A549 (cell line): ENCODE measurements around the gene EXOC4. TPM values are rescaled to one million over a fixed set of nuclear protein-coding genes. Genes with fewer than 3 reads are reported as not detected.

Experiments used
- ATAC-seq, 2 experiments: fragments of 200-7000 bp in 1 of 2; fragments of >200 bp in 1 of 2; cut with Nextera tagmentation in 1 of 2; cut with Tn5 transposase in 1 of 2; 3 replicates each; pipeline versions ENCODE4 v1.8.0 to v1.9.1; 2018 to 2020; ENCODE audit warnings: mild to moderate bottlenecking in 1 of 2, moderate library complexity in 1 of 2
- CTCF ChIA-PET: fragments of 300-600 bp; sonication (Branson Sonifier 250); formaldehyde crosslinking; extraction: SDS; loops from one replicate; lab custom pipeline; 2021; ENCODE audit warnings: antibody characterized with exemption, inconsistent platforms; lab: Yijun Ruan, JAX
- POLR2A ChIA-PET: fragments of 350-600 bp; formaldehyde crosslinking; extraction: SDS; loops from one replicate; lab custom pipeline; 2021; ENCODE audit warnings: antibody characterized with exemption, inconsistent platforms; lab: Yijun Ruan, JAX
- DNase-seq, 2 experiments: peaks; one replicate each; pipeline versions ENCODE4 v3.0.0 to v3.0.0-alpha.2; 2011 to 2016; ENCODE audit warnings: low read depth in 1 of 2, low spot score in 1 of 2
- FAIRE-seq: peaks from 2 replicates; lab custom pipeline; 2011; peaks lifted over from hg19 to GRCh38; lab: Jason Lieb, UNC
- H3K27ac ChIP-seq, 2 experiments: fragments of >200 bp; sonication (Bioruptor Twin); formaldehyde crosslinking; 3 replicates each; pipeline ENCODE4 v1.5.1; 2016 to 2017
- H3K4me1 ChIP-seq: fragments of >200 bp; sonication (Bioruptor Twin); formaldehyde crosslinking; 3 replicates; pipeline ENCODE4 v1.6.1; 2016
- H3K4me2 ChIP-seq: fragments of >200 bp; sonication (Bioruptor Twin); formaldehyde crosslinking; 3 replicates; pipeline ENCODE4 v1.6.1; 2016
- H3K4me3 ChIP-seq: fragments of >200 bp; sonication (Bioruptor Twin); formaldehyde crosslinking; 3 replicates; pipeline ENCODE4 v1.5.1; 2016
- H3K9me3 ChIP-seq: fragments of >200 bp; sonication (Bioruptor Twin); formaldehyde crosslinking; 3 replicates; pipeline ENCODE4 v1.6.1; 2016
- CHD4 ChIP-seq: fragments of 200-600 bp; sonication (generic); IDR thresholded peaks from 2 replicates; pipeline ENCODE4 v1.6.1; 2016; ENCODE audit warnings: antibody characterized with exemption, mild to moderate bottlenecking, borderline replicate concordance
- ESRRA ChIP-seq: fragments of 150-350 bp; IDR thresholded peaks from 2 replicates; pipeline ENCODE4 v1.6.1; 2014; ENCODE audit warnings: mild to moderate bottlenecking, low read length, borderline replicate concordance
- GATA3 ChIP-seq: IDR thresholded peaks from 2 replicates; pipeline ENCODE4 v1.6.1; 2012; ENCODE audit warnings: borderline replicate concordance
- HDAC2 ChIP-seq: fragments of 200-600 bp; sonication (generic); IDR thresholded peaks from 2 replicates; pipeline ENCODE4 v1.6.1; 2016
- MAFK ChIP-seq: fragments of 450-650 bp; IDR thresholded peaks from 2 replicates; pipeline ENCODE4 v1.6.1; 2014; ENCODE audit not compliant: partially characterized antibody
- NFE2L2 ChIP-seq: fragments of 150-350 bp; conservative IDR thresholded peaks from 2 replicates; pipeline ENCODE4 v1.6.1; 2014; ENCODE audit warnings: low read length
- NPAS2 ChIP-seq: fragments of 250-450 bp; sonication (Bioruptor Pico); IDR thresholded peaks from 2 replicates; pipeline ENCODE4 v1.8.0; 2022; ENCODE audit warnings: mild to moderate bottlenecking, moderate library complexity, borderline replicate concordance
- POLR2AphosphoS2 ChIP-seq: conservative IDR thresholded peaks from 2 replicates; pipeline ENCODE4 v1.6.1; 2012; ENCODE audit warnings: low read length, improper control_type of control experiment, inconsistent platforms
- RCOR1 ChIP-seq: fragments of 150-350 bp; IDR thresholded peaks from 2 replicates; pipeline ENCODE4 v1.6.1; 2014; ENCODE audit warnings: antibody characterized with exemption, low read length, low read depth
- RFX5 ChIP-seq: fragments of 450-650 bp; IDR thresholded peaks from 2 replicates; pipeline ENCODE4 v1.7.1; 2014; ENCODE audit warnings: antibody characterized with exemption, mild to moderate bottlenecking, moderate library complexity
- WGBS: methylation state at CpG from one replicate; pipeline ENCODE4 v1.1.6; 2017; ENCODE audit errors: missing lambda C conversion rate; 5-methylcytosine and 5-hydroxymethylcytosine counted together
- polyA plus RNA-seq, 4 experiments: library from polyadenylated mRNA; depleted of rRNA in 3 of 4; stranded (reverse); fragments of >200 nt; fragmentation: RNase III in 1 of 4; extraction: RNeasy Plus Mini Kit Qiagen cat#74134 plus additional on column Dnase treatment in 1 of 4; gene quantifications; 2 replicates in 3 of 4; 3 replicates in 1 of 4; pipeline ENCODE4 v1.2.3, GENCODE V29; 2011 to 2017
- TF ChIP-seq, protein P1 (sequence below): IDR thresholded peaks from 2 replicates; pipeline ENCODE4 v1.6.1; 2012
- TF ChIP-seq, protein P2 (sequence below): fragments of 150-350 bp; IDR thresholded peaks from 2 replicates; pipeline ENCODE4 v1.6.1; 2014; ENCODE audit warnings: low read depth, mild to moderate bottlenecking, low read length
- TF ChIP-seq, protein P3 (sequence below): fragments of 200-600 bp; sonication (generic); IDR thresholded peaks from 2 replicates; pipeline ENCODE4 v1.6.1; 2016; ENCODE audit warnings: antibody characterized with exemption, mild to moderate bottlenecking, moderate library complexity
- TF ChIP-seq, protein P4 (sequence below): IDR thresholded peaks from 2 replicates; pipeline ENCODE4 v1.6.1; 2012

The EXOC4 gene
- polyA plus RNA-seq, 2 of the 4 experiments (the other 2 are of a cell fraction), result 33.4 to 73.1 TPM

DNA sequence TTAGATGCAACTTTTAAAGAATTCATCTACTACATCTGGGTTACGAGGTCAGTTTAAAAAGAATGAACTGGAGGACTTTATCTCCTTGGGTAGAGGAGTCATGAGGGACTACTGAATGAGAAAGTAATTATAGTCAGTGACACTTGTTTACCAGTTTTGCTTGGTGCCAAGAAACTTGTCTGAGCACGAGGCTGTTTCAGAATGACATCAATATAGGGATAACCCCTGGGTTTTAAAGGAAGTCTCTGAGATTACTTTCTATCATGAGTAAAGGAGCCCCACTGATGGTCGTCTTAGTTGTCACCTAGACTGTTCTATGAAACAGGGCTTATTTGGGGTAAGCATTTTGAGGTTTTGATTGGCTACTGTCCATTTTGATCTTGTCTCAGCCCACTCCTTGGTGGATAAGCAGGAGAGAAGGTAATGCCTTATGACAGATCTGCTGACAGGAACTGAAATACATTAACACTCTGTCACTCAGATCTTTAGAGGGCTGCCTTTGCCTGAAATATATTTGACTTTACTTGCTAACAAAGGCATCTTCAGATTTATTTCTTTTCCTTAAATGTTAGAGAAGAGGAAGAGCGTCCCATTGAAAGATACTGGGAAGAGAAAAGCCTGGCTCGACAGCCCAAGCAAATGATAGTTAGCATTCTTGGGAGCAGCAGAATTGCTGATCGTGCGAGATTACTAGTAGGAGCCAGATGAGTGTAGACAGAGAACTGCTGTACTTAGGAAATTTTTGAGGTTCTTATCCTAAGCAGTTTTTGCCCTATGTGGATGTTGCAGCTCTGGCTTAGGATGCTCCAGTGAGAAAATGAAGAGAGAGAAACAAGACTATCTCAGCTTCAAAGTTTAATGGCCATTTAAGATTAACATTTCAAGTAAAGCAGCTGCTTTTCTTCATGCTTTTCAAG lies 575.1 kb downstream of the EXOC4 start:
- Histone ChIP-seq H3K4me2 (no peak overlapping the region), H3K4me1 (no peaks in the 10 kb centered on the region), H3K27ac (no peak overlapping the region), H3K9me3 (0 out of 3 replicates have a peak, but pooled peaks cover 3% of the 10 kb centered on the region), H3K4me3 (no peak overlapping the region)
- no peak for FAIRE-seq
- ATAC-seq, result no peak
- WGBS, result 88% methylated on average over 7 of the region's 7 CpGs
- TF ChIP-seq GATA3 (no peak), MAFK (peak; percentile 91), NPAS2 (CRISPR knock-in tag) (no peak), ESRRA (no peak)
- POLR2A ChIA-PET, result no interaction called here
- CTCF ChIA-PET, result no interaction called here
- no peak for DNase-seq

DNA sequence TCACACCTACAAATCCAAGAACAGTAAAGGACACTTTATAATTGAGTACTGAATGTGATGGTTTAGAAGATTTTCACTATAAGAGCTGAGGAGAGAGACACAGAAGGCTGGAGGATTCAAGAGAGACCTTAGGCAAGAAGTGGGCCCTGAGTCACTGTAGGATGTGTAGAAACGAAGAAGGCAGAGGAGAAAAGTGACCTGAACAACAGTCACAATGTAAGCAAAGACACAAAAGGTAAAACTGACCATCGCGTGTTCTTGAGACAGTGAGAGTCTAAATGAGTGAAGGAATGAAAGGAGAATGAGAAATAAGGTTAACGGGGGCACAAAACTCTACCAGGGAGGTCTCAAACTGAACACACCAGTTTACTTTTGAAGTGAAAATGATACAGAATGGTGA lies 576.0 kb downstream of the EXOC4 start:
- ATAC-seq, result no peak
- DNase-seq, result no peak

DNA sequence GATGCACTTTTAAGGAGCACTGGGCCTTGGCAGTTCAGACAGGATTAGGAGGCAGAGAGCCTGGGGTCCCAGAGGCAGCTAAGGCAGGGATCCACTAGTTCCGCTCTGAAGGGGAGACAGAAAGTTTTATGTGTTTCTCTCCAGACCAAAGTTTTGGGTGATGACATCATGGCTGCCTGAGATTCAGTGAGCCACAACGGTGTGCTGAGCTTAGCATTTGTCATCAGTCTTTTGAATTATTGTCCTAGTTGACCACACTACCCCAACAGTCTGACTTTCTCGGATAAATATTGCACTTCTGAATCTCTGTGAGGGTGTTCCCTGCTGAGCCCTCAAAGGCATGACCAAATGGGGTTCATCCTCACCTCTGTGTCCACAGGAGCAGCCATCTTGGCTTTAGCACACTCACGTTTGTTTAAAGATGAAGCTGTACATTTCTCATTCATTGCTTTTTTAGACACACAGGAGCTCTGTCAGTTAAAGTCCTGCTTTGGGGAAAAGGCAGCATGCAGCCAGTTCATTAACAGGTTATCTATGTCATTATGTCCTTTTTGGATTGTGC lies 576.5 kb downstream of the EXOC4 start:
- no peak for DNase-seq
- Histone ChIP-seq H3K4me1 (no peaks in the 10 kb centered on the region), H3K4me3 (no peak overlapping the region), H3K4me2 (no peak overlapping the region), H3K27ac (no peak overlapping the region), H3K9me3 (0 out of 3 replicates have a peak, but pooled peaks cover 3% of the 10 kb centered on the region)
- TF ChIP-seq NFE2L2 (no peak), RFX5 (no peak), HDAC2 (no peak), CHD4 (no peak), ESRRA (no peak), RCOR1 (no peak)
- TF ChIP-seq, protein P1, sequence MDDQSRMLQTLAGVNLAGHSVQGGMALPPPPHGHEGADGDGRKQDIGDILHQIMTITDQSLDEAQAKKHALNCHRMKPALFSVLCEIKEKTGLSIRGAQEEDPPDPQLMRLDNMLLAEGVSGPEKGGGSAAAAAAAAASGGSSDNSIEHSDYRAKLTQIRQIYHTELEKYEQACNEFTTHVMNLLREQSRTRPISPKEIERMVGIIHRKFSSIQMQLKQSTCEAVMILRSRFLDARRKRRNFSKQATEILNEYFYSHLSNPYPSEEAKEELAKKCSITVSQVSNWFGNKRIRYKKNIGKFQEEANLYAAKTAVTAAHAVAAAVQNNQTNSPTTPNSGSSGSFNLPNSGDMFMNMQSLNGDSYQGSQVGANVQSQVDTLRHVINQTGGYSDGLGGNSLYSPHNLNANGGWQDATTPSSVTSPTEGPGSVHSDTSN, result no peak
- TF ChIP-seq, protein P2, sequence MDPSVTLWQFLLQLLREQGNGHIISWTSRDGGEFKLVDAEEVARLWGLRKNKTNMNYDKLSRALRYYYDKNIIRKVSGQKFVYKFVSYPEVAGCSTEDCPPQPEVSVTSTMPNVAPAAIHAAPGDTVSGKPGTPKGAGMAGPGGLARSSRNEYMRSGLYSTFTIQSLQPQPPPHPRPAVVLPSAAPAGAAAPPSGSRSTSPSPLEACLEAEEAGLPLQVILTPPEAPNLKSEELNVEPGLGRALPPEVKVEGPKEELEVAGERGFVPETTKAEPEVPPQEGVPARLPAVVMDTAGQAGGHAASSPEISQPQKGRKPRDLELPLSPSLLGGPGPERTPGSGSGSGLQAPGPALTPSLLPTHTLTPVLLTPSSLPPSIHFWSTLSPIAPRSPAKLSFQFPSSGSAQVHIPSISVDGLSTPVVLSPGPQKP, result no peak
- TF ChIP-seq, protein P3, sequence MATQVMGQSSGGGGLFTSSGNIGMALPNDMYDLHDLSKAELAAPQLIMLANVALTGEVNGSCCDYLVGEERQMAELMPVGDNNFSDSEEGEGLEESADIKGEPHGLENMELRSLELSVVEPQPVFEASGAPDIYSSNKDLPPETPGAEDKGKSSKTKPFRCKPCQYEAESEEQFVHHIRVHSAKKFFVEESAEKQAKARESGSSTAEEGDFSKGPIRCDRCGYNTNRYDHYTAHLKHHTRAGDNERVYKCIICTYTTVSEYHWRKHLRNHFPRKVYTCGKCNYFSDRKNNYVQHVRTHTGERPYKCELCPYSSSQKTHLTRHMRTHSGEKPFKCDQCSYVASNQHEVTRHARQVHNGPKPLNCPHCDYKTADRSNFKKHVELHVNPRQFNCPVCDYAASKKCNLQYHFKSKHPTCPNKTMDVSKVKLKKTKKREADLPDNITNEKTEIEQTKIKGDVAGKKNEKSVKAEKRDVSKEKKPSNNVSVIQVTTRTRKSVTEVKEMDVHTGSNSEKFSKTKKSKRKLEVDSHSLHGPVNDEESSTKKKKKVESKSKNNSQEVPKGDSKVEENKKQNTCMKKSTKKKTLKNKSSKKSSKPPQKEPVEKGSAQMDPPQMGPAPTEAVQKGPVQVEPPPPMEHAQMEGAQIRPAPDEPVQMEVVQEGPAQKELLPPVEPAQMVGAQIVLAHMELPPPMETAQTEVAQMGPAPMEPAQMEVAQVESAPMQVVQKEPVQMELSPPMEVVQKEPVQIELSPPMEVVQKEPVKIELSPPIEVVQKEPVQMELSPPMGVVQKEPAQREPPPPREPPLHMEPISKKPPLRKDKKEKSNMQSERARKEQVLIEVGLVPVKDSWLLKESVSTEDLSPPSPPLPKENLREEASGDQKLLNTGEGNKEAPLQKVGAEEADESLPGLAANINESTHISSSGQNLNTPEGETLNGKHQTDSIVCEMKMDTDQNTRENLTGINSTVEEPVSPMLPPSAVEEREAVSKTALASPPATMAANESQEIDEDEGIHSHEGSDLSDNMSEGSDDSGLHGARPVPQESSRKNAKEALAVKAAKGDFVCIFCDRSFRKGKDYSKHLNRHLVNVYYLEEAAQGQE, result no peak
- ChIA-PET CTCF (interaction anchor here (0.6 to 0.7 kb wide), 2 partner anchors 25 to 378 kb away, joined by 3 to 4 read pairs; no protein-coding TSS in a partner anchor), POLR2A (no interaction called here)
- WGBS, result 71% methylated on average over 4 of the region's 4 CpGs
- ATAC-seq, result no peak
- no peak for FAIRE-seq

More for the DNA sequence above, 576.0 kb downstream of the EXOC4 start:
- 94% methylated on average over 4 of the region's 4 CpGs for WGBS
- FAIRE-seq, result no peak
- H3K4me2 ChIP-seq, result no peak overlapping the region
- no peaks in the 10 kb centered on the region for H3K4me1 ChIP-seq
- H3K9me3 ChIP-seq, result 0 out of 3 replicates have a peak, but pooled peaks cover 3% of the 10 kb centered on the region
- no peak overlapping the region for H3K27ac ChIP-seq
- CTCF ChIA-PET, result no interaction called here
- POLR2A ChIA-PET, result no interaction called here
- TF ChIP-seq POLR2AphosphoS2, result no peak
- TF ChIP-seq, protein P4, sequence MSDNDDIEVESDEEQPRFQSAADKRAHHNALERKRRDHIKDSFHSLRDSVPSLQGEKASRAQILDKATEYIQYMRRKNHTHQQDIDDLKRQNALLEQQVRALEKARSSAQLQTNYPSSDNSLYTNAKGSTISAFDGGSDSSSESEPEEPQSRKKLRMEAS, result no peak
- H3K4me3 ChIP-seq, result no peak overlapping the region
